Stimulated activated CD8-positive, alpha-beta memory T cell treated with anti-CD3 and anti-CD28 coated beads, Interleukin-4, amount 100 ng/mL, for 48 hours (primary cell): ENCODE measurements around the gene USP17L25.
"Not testable (repeated sequence)": the region's sequence is repeated elsewhere in the genome, so short reads cannot be mapped to it uniquely, and the experiment has no call there.

Source experiments
- DNase-seq: peaks from one replicate; pipeline ENCODE4 v3.0.0-alpha.2; 2020

The USP17L25 gene

GRCh38 chr4:9329611-9330010 is at the start of gene USP17L25:
TSS of gene USP17L25 (plus strand) at chr4:9329911. CDS start at chr4:9329911, 0 bp downstream.
- not testable (repeated sequence) for DNase-seq

- DNase-seq = not testable (repeated sequence)
These were observed 5.5 kb upstream of the USP17L25 start for GRCh38 chr4:9324191-9324590.

- not testable (repeated sequence) for DNase-seq
These were observed 4.8 kb upstream of the USP17L25 start, which contains the start of gene USP17L24 for GRCh38 chr4:9324865-9325264. TSS of gene USP17L24 (plus strand) at chr4:9325165. CDS start at chr4:9325165, 0 bp downstream.

- DNase-seq = not testable (repeated sequence)
These were observed 4.6 kb downstream of the USP17L25 start, which contains the start of gene USP17L26 for GRCh38 chr4:9334358-9334757. TSS of gene USP17L26 (plus strand) at chr4:9334658. CDS start at chr4:9334658, 0 bp downstream.

- not testable (repeated sequence) for DNase-seq
These were observed 9.4 kb downstream of the USP17L25 start, which contains the start of gene USP17L5 for GRCh38 chr4:9339103-9339502. TSS of gene USP17L5 (plus strand) at chr4:9339403. CDS start at chr4:9339403, 0 bp downstream.

- DNase-seq = not testable (repeated sequence)
These were observed 14.1 kb downstream of the USP17L25 start, which contains the start of gene USP17L27 for GRCh38 chr4:9343848-9344247. TSS of gene USP17L27 (plus strand) at chr4:9344148. CDS start at chr4:9344148, 0 bp downstream.

- DNase-seq = not testable (repeated sequence)
These were observed 18.9 kb downstream of the USP17L25 start, which contains the start of gene USP17L28 for GRCh38 chr4:9348593-9348992. TSS of gene USP17L28 (plus strand) at chr4:9348893. CDS start at chr4:9348893, 0 bp downstream.

- not testable (repeated sequence) for DNase-seq
These were observed 21.2 kb downstream of the USP17L25 start for GRCh38 chr4:9350866-9351265.

- not testable (repeated sequence) for DNase-seq
These were observed 23.6 kb downstream of the USP17L25 start, which contains the start of gene USP17L29 for GRCh38 chr4:9353338-9353737. TSS of gene USP17L29 (plus strand) at chr4:9353638. CDS start at chr4:9353638, 0 bp downstream.

- not testable (repeated sequence) for DNase-seq
These were observed 33.1 kb downstream of the USP17L25 start, which contains the start of gene USP17L30 for GRCh38 chr4:9362829-9363228. TSS of gene USP17L30 (plus strand) at chr4:9363129. CDS start at chr4:9363129, 0 bp downstream.

- DNase-seq = not testable (repeated sequence)
These were observed 50.2 kb downstream of the USP17L25 start for GRCh38 chr4:9379881-9380280.
